Stimulated activated naive CD4-positive, alpha-beta T cell treated with Interleukin-2 at 50 U/mL for 16 hours (primary cell): ENCODE data around the gene GALNT7.

Experiments
- DNase-seq: peaks from one replicate; lab custom pipeline; 2025; lab: John Stamatoyannopoulos, UW

Gene GALNT7

DNA sequence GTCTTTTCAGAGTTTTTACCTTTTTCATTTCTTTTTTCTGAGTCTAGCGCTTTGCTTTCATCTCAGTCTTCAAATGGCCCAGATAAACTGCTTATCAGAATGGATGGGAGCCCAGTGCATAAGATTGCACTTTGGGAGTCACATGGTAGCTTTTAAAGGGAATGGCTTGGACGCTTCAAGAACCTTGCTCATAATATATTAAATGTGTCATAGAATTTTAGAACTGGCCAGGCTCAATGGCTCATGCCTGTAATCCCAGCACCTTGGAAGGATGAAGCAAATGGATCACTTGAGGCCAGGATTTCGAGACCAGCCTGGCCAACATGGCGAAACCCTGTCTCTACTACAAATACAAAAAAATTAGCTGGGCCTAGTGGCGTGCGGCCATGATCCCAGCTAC is 97.1 kb downstream of the GALNT7 start:
- DNase-seq = no peak

DNA sequence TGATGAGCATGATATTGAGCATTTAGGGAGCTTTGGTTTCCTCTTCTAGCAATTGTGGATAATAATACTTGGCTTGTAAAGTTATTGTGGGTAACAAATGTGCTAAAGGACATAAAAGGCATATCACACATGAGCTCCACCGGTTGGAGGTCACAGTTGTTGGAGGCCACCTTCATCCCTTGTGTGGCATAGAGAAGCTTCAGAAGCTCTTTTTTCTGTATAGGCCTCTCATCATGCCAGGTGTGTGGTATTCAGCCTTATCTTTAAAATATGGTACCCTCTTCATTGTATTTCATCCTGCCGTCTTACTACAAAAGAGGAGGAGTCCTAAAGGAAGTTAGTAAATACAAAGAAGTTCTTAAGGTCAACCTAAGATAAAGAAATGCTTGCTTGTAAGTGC is 99.1 kb downstream of the GALNT7 start:
- no peak for DNase-seq

DNA sequence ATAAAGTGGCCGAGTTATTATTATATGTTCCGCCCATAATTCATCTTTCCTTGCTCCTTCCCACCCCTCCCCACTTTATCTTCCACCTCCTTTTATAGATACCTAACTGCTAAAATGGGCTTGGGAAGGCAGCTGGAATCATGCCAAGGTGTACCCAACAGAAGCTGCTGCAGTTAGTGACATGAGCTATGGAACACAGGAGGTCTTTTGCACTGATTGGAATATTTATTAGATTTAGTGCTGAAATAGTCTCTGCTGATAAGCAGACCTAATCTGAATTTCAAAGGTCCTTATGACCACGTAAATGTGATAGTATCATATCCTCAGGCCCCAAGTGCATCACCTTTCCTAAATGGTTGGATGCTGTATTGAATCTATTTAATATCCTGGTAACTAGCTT is 100.7 kb downstream of the GALNT7 start:
- DNase-seq = no peak

DNA sequence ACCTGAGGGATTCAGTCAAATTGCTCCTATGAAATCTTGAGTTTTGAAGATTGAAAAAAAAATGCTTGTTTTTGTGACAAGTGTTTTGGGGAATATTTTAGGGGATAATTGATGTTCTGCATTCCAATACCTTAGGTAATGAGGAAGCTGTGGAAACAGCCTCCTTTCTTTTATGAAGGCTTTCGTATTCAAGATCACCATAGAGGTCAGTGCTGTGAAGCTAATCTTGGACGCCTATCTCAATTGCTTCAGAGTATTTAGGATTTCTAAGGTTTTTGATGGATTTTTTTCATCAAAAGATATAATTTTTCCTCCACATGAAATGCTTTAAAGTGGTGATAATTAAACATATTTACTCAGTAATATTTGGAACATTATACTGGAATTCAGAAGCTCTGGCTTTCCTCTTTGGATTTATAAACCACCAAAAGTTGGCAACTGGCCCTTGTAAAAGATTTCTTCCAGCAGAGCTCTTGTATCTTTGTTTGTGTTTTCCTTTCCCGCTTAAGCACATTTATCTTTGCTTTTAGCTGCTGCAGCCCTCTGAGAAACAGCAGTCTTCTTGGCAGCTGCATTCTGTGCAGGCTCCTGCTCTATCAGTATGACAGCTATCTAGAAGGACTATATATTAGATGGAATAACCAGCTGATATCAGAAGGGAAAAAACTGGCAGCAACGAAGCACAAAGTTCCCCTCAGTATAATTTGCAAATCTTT is 101.9 kb downstream of the GALNT7 start:
- no peak for DNase-seq

DNA sequence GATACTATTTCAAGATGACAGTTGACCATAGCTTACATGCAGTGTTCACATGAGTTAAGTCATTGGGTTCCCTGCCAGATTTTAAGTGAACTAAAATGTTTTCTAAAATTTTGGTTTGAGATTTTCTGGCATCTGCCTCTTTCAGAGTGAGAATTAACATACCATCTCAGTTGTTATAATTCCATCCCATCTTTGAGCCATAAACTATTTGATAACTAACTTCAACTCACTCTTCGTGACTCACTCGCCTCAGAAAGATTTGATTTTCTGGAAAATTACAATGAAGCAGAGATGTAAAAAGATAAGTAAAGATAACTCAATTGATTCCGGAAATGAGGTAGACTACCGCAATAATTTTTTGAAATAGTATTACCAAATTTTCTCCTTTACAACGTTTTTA is 103.7 kb downstream of the GALNT7 start:
- DNase-seq = no peak

DNA sequence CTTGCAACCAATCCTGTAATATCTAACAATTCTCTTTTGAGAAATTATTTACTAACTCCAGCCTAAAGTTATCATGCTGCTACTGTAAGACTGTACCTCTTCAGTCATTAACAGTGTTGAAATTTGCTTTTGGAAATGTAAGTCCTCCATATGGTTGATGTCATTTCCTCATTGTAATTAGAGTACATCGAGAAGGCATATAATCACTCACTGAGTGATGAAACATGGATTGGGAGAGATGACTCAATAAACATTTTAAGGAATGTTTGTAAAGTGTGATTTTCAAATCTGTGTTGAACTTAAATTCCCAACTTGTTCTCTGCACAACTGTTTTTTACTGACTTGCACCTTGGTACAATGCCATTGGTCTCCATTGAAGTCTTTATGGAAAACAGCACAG is 104.4 kb downstream of the GALNT7 start:
- no peak for DNase-seq

DNA sequence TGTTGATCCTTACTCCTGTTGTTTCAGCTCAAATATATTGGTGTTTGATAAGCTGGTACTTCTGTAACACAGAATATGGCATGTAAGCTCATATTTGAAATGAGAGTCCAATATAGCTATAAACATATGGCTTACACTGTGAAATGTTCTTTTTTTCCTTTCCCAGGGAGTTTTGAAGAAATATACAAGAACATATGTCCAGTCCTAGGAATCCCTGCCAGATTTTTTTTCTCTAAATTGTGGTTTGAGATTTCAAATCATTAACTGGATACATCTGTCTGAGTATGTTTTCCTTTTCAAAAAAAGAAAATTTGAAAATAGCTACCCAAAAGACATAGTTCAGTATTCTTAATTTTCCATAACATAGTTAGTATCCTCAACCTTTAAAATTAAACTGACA is 105.3 kb downstream of the GALNT7 start:
- no peak for DNase-seq

DNA sequence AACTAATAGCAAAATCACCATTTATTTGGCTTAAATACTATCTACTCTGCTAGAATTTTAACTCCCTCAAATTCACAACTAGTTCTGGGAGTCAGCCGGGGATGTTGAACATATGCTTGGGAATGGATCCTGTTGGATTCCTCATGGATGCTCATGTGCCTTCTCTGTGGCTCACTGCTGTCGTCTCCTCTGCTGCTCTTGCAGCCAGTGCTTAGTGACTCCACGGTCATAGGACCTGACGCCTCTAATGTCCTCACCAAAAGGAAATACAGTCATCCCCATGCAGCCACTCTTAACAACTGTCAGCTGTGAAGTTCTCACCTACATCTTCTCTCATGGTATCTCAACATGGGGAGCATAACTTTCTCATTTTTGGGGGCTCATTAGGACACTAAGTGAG is 106.1 kb downstream of the GALNT7 start:
- DNase-seq = no peak

DNA sequence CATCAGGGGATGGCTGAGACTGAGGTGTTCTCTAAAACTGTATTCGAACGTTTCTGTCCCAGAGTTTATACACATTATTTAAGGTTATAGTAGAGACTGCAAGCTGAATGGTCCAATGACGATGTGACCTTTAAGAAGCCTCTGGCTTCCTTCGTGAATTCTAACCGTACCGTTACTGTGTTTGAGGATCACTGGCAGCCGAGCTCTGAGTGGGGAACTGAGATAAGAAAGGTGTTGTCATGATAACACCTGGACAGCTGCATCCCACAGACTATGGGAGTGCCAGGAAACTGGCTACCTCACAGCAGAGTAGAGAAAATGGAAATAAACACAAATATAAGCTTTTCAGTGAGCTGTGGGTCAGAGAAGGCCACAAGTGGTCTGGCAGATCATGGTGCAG is 106.5 kb downstream of the GALNT7 start:
- DNase-seq = no peak

DNA sequence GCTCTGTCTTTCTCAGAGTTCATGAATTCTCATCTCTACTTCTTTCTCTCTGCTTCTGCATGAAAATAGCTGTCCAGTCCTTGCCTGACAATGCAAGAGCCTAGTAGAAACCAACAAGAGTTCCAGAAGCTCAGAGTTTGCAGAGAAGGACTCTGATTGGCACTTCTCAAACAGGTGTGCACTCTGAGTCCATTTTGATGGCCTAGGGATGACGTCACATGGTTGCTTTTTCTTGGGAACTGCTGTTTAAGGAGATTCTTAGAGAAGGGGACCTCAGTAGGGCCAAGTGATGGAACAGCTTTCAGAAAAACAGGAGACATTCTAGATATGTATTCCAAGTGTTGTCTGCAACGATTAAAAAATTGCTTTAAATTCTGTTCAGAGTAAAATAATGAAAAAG is 108.7 kb downstream of the GALNT7 start:
- DNase-seq = no peak

DNA sequence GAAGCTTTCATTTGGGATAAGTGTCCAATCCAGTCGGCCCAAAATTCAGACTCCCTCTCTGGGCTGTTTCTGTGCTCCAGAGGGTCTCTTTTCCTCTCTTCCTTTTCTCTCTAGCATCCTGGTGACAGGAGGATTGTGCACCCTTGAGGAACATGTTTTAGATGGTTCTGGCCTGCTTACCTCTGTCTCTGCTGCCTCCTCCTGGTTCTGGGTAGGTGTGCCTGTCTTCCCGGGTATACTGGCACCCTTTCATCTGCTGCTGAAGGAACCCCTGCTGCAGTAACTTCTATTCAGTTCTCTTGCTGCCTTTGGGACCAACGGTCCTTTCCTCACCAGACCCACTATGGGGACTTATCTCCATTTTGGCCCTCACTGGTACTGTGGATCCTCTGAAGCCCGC is 112.4 kb downstream of the GALNT7 start:
- no peak for DNase-seq

DNA sequence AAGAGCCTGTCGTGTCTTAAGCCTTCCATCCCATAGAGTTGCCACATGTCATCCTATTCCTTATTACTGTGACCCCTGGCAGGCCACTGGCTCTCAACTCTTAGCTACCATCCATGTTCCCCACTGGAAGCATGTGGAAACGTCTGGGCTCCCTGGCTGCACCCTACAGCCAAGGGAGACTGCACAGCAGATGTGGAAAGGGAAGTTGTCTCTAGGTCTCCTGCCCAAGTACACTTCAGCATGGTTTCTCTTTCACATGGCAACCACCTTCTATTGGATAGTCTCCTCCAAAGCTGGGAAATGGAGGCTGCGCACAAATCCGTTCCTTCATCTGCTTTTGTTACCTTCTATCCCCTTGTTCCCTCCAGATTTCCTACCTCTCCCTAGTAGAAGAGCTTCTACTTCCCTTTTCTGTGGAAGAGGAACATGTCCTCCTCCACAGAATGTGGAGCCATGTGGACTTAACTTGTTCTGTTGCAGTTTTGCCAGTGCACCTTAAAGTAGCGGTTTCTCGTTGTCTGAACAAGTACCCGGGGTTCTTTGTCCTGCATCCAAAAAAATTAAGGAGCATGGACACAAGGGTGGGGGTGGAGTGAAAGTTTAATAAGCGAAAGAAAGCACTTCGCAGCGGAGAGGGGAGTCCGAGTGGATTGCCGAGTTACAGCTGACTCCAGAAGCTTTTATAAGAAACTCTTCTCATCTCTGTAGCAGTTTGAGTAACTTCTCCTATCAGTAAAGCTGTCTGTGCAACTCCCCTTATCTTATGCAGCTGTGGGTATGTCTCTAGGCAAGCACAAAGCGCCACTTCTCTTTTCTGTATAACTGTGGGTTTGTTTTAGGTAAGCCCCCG is 113.0 kb downstream of the GALNT7 start:
- no peak for DNase-seq

DNA sequence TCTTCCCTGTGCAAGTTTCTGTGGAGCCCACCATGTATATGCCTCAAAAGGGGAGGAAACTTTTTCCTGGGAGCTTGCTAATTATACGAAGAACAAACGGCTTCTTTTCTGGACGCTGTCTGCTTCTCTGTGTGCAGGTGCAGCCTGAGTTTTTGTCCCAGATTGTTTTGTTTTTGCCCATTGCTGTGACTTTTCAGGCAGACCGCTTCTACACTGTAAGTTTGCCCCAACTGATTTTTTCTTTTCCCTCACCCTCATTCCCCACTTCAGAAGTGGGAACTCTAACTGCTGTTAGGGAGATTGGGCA is 113.6 kb downstream of the GALNT7 start:
- no peak for DNase-seq

DNA sequence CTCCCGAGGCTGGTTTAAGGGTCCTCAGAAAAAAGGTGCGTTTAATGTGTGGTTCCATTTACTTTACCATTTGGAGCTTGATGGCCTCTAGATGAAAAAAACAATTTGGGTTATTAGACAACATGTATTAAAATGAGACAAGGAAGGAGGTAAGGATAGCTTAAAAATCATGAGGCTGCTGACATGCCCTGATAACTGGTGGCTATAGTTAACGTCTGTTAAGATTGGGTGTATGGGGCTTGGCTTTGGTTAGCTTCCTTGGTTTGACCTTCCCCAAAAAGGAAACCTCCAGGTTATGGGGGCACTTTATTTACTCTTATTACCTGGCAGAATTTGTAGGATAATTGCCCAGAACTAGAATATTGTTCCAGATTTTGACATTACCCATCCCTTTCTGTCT is 114.0 kb downstream of the GALNT7 start:
- DNase-seq = no peak

DNA sequence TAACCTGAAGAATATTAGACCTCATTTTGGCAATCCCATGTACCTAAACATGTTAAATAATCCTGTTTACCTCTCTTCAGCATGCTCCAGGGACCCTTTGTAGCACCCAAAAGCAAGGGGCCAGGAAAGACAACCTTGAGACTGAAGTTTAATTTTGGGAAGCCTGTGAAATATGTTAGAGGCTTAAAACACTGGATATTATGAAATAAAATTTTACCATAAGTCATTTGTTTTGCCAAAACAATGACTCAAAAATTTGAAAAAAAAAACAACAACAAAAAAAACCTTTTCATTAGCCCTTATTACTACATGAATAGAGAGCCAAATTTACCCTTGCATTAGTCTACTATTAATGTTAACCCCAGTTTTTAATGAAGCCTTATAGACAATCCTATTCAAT is 115.9 kb downstream of the GALNT7 start:
- no peak for DNase-seq

DNA sequence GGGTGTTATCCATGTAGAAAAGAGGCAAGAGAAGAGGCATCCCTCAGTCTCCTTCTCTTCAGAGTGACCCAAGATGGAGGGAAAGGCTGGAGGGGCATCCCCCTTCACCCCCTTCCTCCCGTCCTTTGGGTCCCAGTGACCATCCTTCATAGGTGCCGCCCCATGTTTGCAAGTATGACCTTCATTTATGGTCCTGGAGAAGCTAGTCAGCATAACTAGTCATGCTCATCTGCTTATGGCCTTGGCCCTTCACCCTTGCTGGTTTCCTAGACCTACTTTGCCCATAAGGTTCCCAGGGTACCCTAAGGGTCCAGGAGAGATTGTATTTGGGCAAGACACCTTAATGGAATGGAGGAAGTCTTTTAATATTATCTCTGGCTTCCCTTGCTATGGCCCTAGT is 118.9 kb downstream of the GALNT7 start:
- DNase-seq = no peak

DNA sequence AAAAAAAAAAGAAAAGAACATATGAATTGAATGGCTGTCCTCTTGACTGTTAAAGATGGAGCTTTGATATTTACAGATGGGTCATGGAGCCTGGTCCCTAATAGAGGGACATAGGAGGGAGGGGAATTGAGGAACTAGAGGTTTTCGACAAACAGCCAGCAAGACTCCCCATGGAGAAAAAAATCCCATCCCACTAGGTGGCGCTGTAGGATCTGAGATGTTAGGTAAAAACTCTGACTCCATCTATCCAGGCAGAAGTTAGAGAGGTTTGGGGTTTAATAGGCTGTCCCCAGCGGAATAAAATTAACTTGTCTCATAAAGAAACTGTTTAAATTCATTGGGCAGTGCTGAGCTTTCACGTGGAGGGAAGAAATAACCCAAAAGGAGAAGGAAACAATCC is 119.7 kb downstream of the GALNT7 start:
- DNase-seq = peak; percentile 62

DNA sequence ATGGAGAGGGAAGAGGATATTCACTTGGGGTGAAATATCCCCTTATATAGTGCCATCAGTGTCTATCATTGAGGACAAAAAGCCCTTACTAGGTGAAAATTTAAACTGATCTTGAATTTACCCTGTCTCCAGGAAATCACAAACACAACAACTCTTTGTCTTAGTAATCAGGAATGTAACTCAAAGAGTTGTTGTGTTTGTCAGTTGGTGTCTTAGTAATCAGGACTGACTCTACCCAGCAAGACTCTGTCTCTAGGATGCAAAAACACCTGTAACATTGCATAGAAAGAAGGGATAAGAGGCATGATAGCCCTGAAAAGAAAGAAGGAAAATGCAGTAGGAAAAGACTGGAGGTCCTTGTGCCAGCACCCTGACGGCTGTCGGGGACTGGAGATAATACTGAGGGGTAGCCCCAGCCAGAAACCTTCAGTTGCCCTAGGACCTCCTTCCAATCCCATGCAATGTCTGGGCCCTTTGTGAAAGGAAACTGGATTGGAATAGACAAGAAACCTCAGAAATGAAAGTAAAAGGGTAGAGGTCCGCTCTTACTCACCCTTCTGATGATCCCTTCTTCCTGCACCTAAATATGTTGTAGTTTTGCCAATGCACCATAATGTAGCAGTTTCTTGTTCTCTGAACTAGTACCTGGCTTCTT is 120.2 kb downstream of the GALNT7 start:
- no peak for DNase-seq

DNA sequence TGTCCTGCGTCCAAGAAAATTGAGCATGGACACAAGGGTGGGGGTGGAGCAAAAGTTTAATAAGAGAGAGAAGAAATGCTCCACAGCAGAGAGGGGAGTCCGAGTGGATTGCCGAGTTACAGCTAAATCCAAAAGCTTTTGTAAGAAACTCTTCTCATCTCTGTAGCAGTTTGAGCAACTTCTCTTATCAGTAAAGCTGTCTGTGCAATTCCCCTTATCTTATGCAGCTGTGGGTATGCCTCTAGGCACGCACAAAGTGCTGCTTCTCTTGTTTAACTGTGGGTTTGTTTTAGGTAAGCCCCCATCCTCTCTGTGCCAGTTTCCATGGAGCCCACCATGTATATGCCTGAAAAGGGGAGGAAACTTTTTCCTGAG is 120.7 kb downstream of the GALNT7 start:
- no peak for DNase-seq

DNA sequence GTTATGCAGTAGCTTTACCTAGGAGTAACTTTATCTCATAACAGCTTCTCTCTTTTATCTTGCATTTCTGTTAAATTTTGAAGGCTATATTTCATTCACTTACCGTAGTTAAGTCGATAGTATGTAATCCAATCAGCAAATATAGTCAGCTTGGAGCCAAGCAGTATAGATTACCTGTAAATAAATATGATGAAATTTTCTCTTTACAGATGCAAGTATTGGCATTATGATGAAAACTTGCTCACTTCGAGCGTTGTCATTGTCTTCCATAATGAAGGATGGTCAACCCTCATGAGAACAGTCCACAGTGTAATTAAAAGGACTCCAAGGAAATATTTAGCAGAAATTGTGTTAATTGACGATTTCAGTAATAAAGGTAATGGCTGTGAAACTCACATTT is 123.3 kb downstream of the GALNT7 start:
- DNase-seq = no peak

DNA sequence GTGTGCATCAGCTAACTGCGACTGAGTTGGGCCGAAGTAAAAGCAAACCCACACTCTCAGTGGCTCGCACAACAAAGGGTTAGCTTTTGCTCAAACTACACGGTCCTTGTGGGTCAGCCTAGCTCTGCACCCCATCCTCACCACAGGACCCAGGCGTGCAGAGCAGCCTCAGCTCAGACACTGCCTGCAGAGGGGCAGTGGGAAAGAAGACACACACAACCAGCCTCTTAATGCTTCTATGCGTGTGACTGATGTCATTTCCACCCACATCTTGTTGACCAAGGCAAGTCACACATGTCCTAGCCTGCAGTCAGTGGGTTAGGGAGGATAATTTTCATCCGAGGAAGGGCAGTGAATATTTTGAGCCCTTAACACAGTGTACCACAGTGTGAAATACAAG is 125.1 kb downstream of the GALNT7 start:
- DNase-seq = no peak

DNA sequence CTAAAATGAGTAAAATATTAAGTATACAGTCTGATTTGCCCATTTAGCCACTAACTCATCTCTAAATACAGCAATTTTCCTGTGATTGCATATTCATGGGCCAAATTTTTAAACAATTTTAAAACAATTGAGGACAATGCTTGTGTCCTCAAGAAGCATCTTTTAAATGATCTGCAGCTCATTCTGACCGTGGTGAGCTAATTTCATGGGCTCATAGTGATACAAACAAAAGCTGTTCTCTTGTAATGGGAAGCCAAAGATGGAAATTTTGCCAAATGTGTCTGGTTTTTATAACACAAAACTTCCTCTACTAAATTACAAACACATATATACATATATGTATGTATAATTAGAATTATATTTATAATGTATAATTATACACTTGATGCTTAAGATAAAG is 125.8 kb downstream of the GALNT7 start:
- no peak for DNase-seq

DNA sequence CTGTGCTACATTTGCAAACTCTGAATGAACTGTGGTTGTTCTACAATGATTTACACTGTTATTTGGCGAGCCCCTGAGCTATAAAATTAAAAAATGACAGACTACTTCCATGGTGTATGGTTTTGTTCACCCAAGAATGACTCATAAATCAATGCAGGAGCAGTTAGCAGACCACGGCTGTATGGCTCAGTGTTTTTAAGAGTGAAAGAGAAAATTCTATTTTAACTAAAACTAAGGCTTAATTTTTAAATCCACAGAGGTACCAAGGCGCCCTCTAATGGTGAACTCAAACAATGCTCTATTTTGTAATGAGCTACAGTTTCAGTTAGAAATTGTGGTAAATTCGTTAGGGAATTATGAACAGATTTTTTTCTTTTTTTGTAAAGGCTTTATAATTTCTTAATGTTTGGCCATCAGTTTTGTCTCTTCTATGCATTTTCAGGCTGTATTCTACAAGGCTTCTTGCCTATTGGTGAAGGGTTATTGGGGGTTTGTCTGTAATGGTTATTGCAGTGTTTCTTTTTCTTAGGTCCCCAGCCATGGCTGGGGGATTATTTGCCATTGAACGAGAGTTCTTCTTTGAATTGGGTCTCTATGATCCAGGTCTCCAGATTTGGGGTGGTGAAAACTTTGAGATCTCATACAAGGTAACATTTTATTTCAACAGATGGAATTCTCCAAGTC is 133.0 kb downstream of the GALNT7 start:
- no peak for DNase-seq
